Neuron (in vitro differentiated cells): Measurements from ENCODE around the gene MTHFD1L.
"Not testable (repeated sequence)": the region's sequence is repeated elsewhere in the genome, so short reads cannot be mapped to it uniquely, and the experiment has no call there.

Source experiments
- H2AFZ ChIP-seq: one replicate; pipeline ENCODE4 v1.6.1; 2013; ENCODE audit warnings: low read depth, mild to moderate bottlenecking, inconsistent platforms, low read length, moderate library complexity
- H3K27me3 ChIP-seq: one replicate; pipeline ENCODE4 v1.6.1; 2013; ENCODE audit warnings: low read length; ENCODE audit not compliant: insufficient read depth
- H3K36me3 ChIP-seq: one replicate; pipeline ENCODE4 v1.6.1; 2013; ENCODE audit warnings: low read length; ENCODE audit not compliant: insufficient read depth
- H3K4me1 ChIP-seq: one replicate; pipeline ENCODE4 v1.6.1; 2013; ENCODE audit warnings: low read length; ENCODE audit not compliant: insufficient read depth
- H3K4me3 ChIP-seq: 2 replicates; pipeline ENCODE4 v1.5.1; 2013; ENCODE audit warnings: mild to moderate bottlenecking, low read length, moderate library complexity
- H3K9me3 ChIP-seq: one replicate; pipeline ENCODE4 v1.6.1; 2013; ENCODE audit warnings: low read length

Gene MTHFD1L

DNA sequence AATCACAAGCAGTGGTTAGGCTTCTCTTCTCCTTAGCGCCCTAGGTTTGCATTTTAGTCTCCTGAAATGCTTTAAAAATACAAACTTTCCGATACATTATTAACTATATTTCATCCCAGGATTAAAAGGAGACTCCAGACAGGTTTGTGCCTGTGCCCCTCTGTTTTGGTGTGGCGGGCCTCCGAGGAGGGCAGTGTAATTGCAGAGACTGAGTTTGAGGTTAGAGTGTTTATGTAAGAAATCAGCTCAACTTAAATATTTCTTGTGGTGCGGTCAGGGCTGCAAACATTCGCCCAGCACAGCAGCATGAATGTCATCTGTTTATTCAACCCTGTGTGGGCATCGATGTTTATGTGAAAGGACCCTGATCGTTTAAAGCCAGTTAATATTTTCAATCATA, 243.9 kb downstream of the MTHFD1L start:
- no peak overlapping the region for H3K4me3 ChIP-seq
- H3K36me3 ChIP-seq = no peaks in the 10 kb centered on the region
- no peaks in the 10 kb centered on the region for H3K9me3 ChIP-seq
- no peaks in the 10 kb centered on the region for H3K27me3 ChIP-seq
- no peaks in the 10 kb centered on the region for H3K4me1 ChIP-seq
- H2AFZ ChIP-seq = no peak overlapping the region

DNA sequence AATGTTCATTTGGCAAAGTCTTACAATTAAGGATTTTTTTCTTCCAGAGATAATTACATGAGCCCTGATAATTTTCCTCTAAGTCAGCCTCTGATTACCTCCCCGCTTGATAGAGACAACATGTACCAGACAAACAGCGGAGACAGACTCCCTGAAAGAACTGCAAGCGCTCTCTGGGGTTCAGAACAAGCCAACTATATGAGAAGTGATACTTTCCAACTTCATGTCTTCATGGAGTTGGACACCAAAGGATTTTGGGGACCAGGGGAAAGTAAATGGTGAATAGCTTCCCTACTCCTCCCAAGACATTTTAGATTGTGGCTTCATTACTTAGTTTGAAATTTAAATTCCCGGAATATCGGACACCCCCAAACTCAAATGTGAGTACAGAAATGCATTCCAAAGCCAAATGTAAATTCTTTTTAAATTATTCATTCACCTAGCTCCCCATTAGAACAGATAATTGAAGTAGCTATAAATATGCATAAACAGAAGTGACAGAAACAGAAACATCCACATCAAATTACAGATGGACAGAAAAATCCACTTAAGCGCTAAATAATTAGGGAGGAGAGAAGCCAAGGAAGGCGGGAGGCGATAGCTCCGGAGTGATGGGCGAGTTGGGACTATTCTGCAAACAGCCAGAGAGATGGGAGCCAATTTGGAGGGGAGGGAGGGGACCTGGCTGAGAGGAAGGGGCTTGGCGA, 244.5 kb downstream of the MTHFD1L start:
- Histone ChIP-seq H2AFZ (no peak overlapping the region), H3K4me1 (no peaks in the 10 kb centered on the region), H3K27me3 (no peaks in the 10 kb centered on the region), H3K4me3 (no peak overlapping the region), H3K36me3 (no peaks in the 10 kb centered on the region), H3K9me3 (no peaks in the 10 kb centered on the region)

DNA sequence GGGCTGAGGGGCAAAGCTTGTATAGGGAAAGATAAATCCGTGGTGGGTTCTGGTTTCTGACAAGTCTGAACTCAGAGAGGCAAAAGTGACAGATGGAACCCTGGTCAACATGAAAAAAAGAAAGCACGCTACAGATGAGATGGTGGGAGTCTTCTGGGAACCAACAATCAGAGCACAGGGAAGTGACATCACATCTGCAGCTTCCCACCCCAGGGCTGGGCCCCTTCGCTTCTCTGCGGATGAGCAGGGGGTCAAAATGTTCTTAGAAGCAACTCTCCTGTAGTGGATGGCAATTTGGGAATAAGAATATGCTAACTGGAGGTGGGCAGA, 245.0 kb downstream of the MTHFD1L start:
- no peak overlapping the region for H2AFZ ChIP-seq
- H3K27me3 ChIP-seq = no peaks in the 10 kb centered on the region
- H3K4me3 ChIP-seq = no peak overlapping the region
- H3K9me3 ChIP-seq = no peaks in the 10 kb centered on the region
- H3K4me1 ChIP-seq = no peaks in the 10 kb centered on the region
- no peaks in the 10 kb centered on the region for H3K36me3 ChIP-seq

DNA sequence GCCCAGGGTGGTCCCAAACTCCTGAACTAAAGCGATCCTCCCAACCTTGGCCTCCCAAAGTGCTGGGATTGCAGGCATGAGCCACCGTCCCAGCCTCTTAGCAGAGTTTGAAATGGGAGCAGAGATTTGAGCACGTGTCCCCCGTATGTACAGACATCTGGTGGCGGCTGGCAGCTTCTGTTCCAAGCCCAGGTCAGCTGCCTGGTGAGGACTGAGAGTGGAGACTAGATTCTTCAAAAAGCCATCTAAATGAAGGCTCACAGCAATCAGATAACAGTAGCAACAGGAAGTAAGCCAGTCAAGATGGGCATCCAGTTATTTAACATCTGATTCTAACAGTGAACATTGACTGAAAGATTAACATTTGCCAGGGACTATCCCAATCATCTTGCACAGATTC, 246.2 kb downstream of the MTHFD1L start:
- H3K4me3 ChIP-seq = no peak overlapping the region
- no peak overlapping the region for H2AFZ ChIP-seq
- no peaks in the 10 kb centered on the region for H3K9me3 ChIP-seq
- no peaks in the 10 kb centered on the region for H3K27me3 ChIP-seq
- H3K4me1 ChIP-seq = no peaks in the 10 kb centered on the region
- no peaks in the 10 kb centered on the region for H3K36me3 ChIP-seq

DNA sequence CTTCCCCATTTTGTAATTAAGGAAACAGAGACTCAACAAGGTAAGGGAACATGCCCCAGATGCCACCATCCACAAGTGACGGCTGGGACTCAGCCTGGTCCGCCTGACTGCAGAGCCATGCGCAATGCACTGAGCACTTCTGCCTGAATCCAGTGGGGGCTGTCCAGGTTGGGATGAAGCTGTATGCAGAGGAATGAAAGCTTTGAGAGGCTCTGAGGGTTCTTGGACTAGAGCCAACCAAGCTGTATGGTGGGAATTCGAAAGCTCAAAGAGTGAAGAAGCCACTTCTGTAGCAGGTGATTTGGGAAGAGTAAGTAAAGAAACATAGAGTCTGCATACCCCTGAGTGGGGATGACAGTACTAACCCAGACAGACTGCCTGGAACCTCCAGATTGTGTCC, 246.6 kb downstream of the MTHFD1L start:
- Histone ChIP-seq H3K27me3 (no peaks in the 10 kb centered on the region), H3K36me3 (no peaks in the 10 kb centered on the region), H3K4me1 (no peaks in the 10 kb centered on the region), H2AFZ (no peak overlapping the region), H3K9me3 (no peaks in the 10 kb centered on the region), H3K4me3 (no peak overlapping the region)

DNA sequence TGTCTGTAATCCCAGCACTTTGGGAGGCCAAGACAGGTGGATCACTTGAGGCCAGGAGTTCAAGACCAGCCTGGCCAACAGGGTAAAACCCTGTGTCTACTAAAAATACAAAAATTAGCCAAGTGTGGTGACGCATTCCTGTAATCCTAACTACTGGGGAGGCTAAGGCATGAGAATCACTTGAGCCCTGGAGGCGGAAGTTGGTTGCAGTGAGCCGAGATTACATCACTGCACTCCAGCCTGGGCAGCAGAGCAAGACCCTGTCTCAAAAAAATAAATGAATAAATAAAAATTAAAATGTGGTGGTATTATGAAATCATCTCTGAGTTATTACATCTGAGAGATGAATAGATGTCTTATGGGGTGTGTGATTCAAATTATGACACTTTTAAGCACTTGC, 247.4 kb downstream of the MTHFD1L start:
- H2AFZ ChIP-seq, H3K4me3 ChIP-seq, H3K36me3 ChIP-seq, H3K9me3 ChIP-seq, H3K4me1 ChIP-seq, H3K27me3 ChIP-seq: not testable (repeated sequence)

DNA sequence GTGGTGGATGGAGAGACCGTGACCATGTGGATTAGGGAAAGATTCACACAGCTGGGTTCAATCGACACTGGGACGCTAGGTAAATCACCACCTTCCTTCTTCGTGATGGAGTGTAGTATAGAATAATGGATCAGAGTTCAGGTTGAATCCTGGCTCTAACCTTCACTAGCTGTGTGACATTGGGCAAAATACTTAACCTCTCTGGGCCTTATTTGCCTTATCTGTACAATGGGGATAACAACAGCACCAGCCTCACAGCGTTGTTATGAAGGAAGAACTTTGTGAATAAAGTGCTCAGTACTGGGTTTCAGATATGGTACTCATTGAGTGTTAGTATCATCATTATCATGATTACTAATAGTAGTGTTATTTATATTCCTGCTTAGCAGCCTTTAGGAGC, 248.1 kb downstream of the MTHFD1L start:
- Histone ChIP-seq H3K4me1 (no peaks in the 10 kb centered on the region), H3K36me3 (no peaks in the 10 kb centered on the region), H3K4me3 (no peak overlapping the region), H3K27me3 (no peaks in the 10 kb centered on the region), H2AFZ (no peak overlapping the region), H3K9me3 (no peaks in the 10 kb centered on the region)

DNA sequence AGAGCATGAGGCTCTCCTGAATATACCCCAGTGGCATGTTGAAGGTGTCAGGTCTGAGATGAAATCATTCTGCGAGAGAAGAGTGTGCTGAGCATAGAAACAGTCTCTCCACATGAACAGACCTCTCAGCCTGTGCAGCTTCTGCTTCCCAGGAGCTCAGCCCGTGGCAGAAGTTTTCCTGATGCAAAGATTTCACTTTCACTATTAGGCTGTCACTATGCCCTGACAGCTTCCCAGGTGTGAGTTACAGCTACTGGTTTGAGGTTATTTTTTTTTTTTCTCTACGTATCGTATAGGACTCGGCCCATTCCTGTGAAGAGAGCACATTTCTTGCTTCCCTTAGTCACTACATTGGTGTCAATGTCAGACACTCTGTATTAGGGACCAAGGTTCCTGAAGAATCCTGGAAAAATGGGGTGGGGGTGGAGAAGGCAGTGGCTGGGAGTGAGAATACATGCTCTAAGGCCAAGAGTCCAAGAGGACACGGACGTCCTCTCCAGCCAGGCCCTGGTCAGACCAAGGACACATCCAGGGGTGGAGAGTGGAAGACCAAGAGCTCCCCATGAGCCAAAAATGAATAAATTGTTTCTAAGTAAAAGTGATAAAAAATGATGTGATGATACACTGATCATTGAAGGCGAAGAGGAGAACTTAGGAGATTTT, 253.1 kb downstream of the MTHFD1L start:
- Histone ChIP-seq H3K4me1 (peaks cover 4% of the 10 kb centered on the region), H2AFZ (no peak overlapping the region), H3K27me3 (no peaks in the 10 kb centered on the region)

DNA sequence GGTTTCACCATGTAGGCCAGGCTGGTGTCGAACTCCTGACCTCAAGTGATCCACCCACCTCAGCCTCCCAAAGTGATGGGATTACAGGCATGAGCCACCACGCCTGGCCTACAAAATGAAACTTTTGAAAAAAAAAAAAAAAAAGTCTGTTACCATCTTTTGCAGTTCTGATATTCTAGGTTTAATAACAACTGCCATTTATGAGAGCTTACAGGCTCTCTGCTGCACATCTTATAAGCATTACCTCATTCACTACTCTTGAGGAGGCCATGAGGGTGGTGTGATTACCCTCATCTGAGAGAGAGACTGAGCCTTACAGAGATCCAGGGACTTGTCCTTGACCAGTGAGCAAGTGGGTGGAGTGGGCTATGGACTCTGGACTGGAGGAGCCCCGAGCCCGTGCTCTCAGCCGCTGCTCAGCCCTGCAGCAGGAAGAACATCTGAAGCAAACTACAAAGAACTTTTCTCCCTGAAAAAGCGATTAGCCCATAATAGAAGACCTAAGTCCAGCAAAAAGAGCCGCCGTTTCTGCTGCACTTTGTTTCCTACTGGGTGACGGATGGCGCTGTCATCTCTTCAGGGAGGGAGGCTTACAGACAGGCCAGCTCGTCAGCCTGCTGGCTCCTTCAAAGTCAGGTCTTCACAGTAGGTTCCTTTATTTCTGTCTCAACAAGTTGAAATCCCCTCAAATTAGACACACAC, 254.5 kb downstream of the MTHFD1L start:
- H3K4me1 ChIP-seq = peaks cover 4% of the 10 kb centered on the region
- no peaks in the 10 kb centered on the region for H3K9me3 ChIP-seq
- no peak overlapping the region for H3K4me3 ChIP-seq
- H3K27me3 ChIP-seq = no peaks in the 10 kb centered on the region
- H2AFZ ChIP-seq = peak overlapping the region; percentile 63
- H3K36me3 ChIP-seq = no peaks in the 10 kb centered on the region

More for the DNA sequence above, 253.1 kb downstream of the MTHFD1L start:
- Histone ChIP-seq H3K36me3 (no peaks in the 10 kb centered on the region), H3K9me3 (no peaks in the 10 kb centered on the region), H3K4me3 (no peak overlapping the region)

DNA sequence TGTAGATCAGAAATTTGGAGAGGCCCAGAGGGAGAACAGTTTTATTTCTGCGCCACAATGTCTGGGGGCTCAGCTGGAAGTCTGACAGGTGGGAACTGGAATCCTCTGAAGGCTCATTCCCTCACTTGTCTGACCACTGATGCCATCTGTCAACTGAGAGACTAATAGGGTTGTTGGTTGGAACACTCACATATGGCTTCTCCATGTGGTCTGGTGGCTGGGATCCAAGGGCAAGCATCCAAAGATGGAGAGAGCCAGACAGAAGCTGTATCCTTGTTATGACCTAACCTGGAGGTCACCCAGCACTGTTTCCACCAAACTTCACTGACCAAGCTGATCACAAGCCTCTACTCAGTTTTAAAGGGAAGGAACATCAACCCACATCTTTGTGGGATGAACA, 256.4 kb downstream of the MTHFD1L start:
- Histone ChIP-seq H3K4me1 (peaks cover 4% of the 10 kb centered on the region), H3K4me3 (no peak overlapping the region), H3K36me3 (no peaks in the 10 kb centered on the region), H3K27me3 (no peaks in the 10 kb centered on the region), H3K9me3 (no peaks in the 10 kb centered on the region), H2AFZ (no peak overlapping the region)

DNA sequence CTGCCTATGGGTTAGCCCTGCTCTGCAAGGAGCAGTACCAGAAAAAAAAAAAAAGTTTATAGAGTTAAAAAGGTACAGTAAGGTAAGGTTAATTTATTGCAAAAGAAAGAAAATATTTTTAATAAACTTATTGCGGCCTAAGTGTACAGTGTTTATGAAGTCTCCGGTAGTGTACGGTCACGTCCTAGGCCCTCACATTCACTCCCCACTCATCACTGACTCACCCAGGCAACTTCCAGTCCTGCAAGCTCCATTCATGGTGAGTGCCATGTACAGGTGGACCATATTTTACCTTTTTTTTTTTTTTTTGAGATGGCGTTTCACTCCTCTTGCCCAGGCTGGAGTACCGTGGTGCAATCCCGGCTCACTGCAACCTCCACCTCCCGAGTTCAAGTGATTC, 258.1 kb downstream of the MTHFD1L start:
- H3K9me3 ChIP-seq, H3K4me3 ChIP-seq: not testable (repeated sequence)

DNA sequence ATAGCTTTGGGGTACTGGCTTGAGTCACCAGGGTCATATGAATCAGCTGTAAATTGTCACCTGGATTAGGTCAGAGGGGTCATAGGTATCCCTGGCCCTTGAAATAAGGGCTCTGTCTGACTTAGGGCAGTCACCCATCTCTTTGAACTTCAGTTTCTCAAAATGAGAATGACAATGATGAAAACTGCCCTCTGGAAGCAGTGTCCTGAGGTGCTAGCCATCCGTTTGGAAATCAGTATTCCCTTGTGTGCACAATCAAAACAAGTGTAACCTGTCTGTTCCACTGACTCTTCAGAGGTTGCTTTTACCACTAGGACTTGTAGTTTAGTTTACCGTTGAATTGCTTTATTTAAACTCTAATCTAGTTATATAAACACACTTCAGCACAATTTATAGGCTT, 259.7 kb downstream of the MTHFD1L start:
- H2AFZ ChIP-seq, H3K27me3 ChIP-seq, H3K9me3 ChIP-seq, H3K36me3 ChIP-seq, H3K4me3 ChIP-seq, H3K4me1 ChIP-seq: not testable (repeated sequence)

More for the DNA sequence above, 258.1 kb downstream of the MTHFD1L start:
- H3K4me1 ChIP-seq, H3K36me3 ChIP-seq, H2AFZ ChIP-seq, H3K27me3 ChIP-seq: not testable (repeated sequence)

DNA sequence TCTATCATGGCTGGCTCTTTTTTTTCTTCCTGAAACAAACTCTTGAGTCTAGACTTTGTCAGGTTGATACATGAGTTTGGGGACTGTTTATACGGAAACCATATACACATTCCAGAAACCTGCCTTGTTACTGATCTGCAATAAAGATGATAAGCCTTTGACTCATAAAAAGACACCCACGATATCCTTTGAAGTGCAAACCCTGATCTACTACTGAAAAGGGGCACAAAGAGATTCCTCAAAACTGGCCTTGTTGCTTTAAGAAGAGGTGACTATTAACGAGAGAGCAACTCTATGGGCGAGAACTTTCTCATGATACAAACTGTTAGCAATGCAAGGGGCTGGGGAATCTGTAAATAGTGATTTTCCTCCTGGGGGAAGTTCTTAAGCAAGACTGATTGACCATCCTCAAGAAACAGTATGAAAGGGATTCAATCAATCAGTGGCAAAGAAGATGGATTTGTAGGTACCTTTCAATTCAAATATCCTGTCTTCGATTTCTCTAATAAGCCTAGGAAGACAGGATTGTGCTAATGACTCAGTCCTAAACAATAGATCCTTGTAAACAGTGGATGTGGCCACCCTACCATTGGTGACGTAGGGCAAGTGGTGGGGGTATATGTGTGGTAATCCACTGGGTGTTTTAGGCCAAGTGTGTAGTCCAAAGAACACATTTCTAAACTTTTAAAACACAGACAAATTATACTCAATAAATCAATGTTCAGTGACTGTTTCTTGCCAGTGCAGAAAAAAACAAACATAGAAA, 260.3 kb downstream of the MTHFD1L start:
- not testable (repeated sequence) for H3K27me3 ChIP-seq, H3K36me3 ChIP-seq, H3K4me3 ChIP-seq, H2AFZ ChIP-seq, H3K4me1 ChIP-seq, H3K9me3 ChIP-seq
